ENCODE data around the gene TSPAN14.

The TSPAN14 gene

DNA sequence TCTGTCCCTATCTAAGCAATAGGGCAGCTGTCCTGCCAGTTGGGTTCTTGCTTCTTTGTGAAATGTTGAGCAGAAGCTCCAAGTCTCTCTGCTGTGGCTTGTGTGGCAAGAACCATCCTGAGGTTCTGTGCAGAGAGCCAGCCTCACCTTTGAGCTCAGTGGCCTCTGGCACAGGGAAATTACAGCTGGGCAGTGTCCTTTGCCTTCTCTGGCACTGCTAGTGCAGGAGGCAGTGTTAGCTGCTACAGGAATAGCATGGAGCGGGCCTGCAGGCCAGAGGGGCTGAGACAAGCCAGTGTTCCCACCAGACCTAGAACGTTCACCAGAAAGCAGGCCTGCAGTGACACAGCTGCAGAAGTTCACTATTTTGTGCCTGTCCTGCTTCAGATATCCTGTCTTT lies 44.0 kb upstream of the TSPAN14 start:
- TF ChIP-seq, protein P1, sequence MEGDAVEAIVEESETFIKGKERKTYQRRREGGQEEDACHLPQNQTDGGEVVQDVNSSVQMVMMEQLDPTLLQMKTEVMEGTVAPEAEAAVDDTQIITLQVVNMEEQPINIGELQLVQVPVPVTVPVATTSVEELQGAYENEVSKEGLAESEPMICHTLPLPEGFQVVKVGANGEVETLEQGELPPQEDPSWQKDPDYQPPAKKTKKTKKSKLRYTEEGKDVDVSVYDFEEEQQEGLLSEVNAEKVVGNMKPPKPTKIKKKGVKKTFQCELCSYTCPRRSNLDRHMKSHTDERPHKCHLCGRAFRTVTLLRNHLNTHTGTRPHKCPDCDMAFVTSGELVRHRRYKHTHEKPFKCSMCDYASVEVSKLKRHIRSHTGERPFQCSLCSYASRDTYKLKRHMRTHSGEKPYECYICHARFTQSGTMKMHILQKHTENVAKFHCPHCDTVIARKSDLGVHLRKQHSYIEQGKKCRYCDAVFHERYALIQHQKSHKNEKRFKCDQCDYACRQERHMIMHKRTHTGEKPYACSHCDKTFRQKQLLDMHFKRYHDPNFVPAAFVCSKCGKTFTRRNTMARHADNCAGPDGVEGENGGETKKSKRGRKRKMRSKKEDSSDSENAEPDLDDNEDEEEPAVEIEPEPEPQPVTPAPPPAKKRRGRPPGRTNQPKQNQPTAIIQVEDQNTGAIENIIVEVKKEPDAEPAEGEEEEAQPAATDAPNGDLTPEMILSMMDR (IDR thresholded peaks at IDR 0.05): no peak

DNA sequence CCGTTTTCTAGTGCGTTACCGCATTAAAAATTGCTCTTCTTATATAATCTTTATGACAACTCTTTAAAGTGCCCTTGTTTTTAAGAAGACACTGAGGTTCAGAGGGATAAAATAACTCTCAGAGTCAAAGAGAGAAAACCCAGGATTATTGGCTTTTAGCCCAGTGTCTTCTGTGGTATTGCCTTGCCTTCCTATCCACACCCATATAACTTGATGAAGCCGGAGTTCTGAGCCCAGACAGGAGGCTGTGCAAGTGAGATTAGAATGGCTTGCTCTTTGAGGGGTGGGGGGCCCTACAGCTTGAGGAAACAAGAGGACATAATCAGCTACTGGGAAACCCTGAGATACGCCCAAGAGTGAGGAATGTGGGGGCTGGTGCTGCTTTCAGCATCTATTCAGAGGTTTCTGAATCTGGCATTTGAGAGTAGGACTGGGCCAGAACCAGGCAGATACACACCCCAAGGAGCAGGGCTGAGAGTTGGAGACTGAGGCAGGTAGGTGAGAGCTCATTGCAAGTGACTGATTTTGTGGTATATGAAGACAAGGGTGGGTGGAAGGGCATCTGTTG lies 43.4 kb upstream of the TSPAN14 start:
- TF ChIP-seq, protein P1 (IDR thresholded peaks at IDR 0.05): no peak

DNA sequence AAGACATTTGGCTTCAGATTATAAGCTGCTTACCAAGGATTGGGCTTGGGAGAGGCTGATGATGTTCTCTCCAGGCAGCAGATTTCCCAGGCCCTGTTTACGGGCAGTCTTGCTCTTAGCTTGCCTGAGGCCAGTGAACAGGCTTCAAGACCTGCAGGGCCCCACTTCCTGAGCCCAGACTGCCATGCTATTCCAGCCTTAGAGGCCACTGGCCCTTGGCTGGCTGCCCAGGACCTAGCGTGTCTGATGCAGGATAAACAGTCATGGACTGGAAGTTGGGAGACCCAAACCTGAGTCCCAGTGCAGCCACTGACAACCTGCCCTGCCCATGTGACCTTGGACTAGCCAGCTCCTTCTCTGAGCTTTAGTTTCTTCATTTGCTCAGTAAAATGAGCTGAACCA lies 42.8 kb upstream of the TSPAN14 start:
- TF ChIP-seq, protein P1 (IDR thresholded peaks at IDR 0.05): no peak

DNA sequence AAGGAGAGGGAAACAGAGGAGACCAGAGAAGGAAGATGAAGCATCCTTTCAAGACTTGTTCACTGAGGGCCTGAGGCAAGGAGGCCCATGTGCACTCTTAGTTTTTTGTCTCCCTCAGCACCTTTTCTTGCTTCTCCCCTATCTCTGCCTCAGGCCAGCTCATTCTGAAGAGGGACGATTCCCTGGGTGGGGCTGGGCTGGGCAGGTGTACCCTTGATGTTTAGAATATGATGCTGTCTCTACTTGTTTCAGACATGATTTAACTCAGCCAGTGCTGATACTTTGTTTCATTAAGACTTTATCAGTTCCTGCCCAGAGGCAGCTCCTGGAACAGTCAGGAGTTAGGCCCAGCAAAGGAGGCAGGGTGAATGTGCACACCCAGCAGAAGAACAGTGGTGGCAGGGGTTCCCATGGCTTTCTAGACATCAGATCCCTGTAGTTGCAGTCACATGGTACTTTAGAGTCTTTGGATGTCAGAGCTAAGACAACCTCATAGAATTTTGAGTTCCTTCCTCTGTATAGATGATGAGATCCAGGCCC lies 42.4 kb upstream of the TSPAN14 start:
- TF ChIP-seq, protein P1 (IDR thresholded peaks at IDR 0.05): no peak

DNA sequence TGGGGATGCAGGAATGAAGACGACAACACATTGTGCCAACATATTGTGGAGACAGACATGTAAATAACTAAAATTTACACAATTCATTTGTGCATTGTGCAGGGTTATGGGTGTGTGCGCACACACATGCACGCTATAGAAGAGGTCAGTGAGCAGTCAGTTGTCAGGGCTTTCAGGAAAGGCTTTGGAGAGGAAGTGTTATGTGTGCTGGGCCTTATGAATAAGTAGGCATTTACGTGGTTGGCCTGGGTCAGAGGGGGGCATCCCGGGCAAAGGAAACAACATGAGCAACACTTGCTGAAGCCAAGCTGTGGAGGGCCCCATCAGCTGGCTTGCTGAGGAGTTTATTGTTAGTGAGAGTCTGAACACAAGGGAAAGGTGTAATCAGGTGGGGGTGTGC lies 41.6 kb upstream of the TSPAN14 start:
- TF ChIP-seq, protein P1 (IDR thresholded peaks at IDR 0.05): no peak

DNA sequence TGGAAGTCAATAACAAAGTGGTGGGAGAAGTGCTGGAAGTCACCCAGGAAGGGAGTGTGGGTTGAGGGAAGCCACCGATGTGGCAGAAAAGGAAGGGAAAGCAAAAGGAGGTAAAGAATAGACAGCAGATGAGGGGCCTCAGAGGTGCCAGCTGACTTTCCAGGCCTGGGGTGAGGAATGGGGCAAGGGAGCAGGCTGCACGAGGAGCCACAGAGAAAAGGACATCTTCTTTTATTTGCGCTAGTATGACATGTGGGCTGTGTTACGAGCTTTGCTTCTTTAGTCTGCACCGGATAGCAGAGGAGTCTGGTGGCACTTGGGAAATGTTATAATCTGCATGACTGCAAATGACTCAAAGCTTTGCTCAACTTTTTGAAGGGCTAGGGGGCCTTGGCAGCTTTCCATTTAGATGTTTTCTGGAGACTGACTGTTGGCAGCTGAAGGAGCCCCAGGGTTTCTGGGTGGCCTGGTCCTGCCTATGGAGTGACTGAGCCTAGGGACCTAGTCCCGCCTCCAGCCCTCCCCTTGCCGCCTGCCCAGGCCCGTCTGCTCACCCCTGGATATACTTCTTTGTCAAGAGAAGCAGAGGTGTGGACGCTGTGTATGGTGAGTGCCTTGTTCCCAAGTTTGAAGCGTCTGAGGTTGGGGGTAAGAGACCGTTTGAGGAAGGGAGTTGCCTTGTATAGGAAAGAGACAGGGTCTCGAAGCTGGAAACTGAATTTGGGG lies 40.7 kb upstream of the TSPAN14 start:
- TF ChIP-seq, protein P1 (IDR thresholded peaks at IDR 0.05): no peak

DNA sequence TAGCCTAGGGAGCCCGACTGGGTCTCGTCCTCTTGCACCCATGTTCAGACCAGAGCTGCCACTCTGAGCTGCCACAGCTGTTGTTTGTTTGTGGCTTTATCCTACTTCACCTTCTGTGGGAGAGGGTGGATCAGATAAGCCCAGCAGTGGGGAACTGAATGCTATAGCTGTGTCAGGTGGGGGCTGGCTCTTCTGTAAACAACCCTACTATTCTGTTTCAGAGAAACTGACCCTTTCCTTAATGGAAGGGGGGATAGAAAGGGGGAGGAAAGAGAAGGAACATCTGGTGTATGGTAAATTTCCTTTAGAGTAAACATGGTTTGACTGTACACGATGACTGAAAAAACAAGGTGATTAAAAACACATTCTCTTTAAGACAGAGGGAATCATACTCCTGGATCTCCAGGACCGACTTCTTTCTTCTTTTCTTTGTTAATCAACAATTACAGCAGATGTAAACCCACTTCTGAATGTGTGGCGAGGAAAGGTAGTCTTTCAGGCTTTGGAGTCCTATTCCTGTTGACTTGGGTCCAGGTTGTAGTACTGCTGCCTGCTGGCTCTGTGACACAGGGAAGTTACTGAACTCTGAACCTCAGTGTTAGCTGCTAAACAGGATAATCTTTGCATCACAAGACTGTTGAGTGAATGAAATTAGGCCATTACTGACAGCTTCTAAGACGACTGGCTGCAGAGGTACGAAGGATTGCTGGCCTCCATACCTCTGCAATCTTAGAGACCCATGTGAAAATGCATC lies 39.8 kb upstream of the TSPAN14 start:
- TF ChIP-seq, protein P1 (IDR thresholded peaks at IDR 0.05): no peak
